ENCODE data around the gene CTDP1. TPM values are rescaled to one million over a fixed set of nuclear protein-coding genes. Genes with fewer than 3 reads are reported as not detected.

CTDP1 gene
- total RNA-seq, 1 experiment from 2014 or later, result 33.7 TPM

- no peaks in the 10 kb centered on the region; a peak in 1 of 5 replicates for H3K9me3 Mint-ChIP-seq
- Histone ChIP-seq H3T11ph (ENCODE audit: low read length) (no peak overlapping the region), H2BK12ac (ENCODE audit: insufficient read length, low read depth, low read length) (no peak overlapping the region), H2BK5ac (ENCODE audit: insufficient read length, low read length) (no peak overlapping the region), H4K91ac (ENCODE audit: insufficient read length, low read depth, low read length) (no peak overlapping the region), H2BK120ac (ENCODE audit: low read depth, low read length, poor library complexity, severe bottlenecking) (no peak overlapping the region), H3K79me1 (ENCODE audit: insufficient read depth, low read depth, low read length, poor library complexity, severe bottlenecking) (no peaks in the 10 kb centered on the region), H3K18ac (ENCODE audit: insufficient read length, low read depth, low read length) (no peak overlapping the region), H3K56ac (ENCODE audit: insufficient read length, low read depth, low read length) (no peak overlapping the region), H3K27ac (ENCODE audit: insufficient read length, low read depth, low read length) (no peak overlapping the region), H2AFZ (ENCODE audit: low read length) (no peak overlapping the region), H3K27me3 (ENCODE audit: insufficient read depth, low read length) (no peaks in the 10 kb centered on the region), H3K9ac (ENCODE audit: extremely low read depth, insufficient read length, low read length) (no peak overlapping the region), H3K23ac (ENCODE audit: insufficient read length, low read depth, low read length) (no peak overlapping the region), H3K4me1 (ENCODE audit: insufficient read depth, low read length) (no peaks in the 10 kb centered on the region), H4K5ac (ENCODE audit: insufficient read length, low read depth, low read length) (no peak overlapping the region), H3K23me2 (ENCODE audit: insufficient read length, low read depth, low read length, poor library complexity, severe bottlenecking) (no peaks in the 10 kb centered on the region), H3K14ac (ENCODE audit: insufficient read depth, low read length) (no peak overlapping the region; the same call in 1 of the 2 replicates), H3K79me2 (ENCODE audit: insufficient read depth, low read length) (no peaks in the 10 kb centered on the region), H2BK20ac (ENCODE audit: low read depth, low read length, poor library complexity, severe bottlenecking) (no peak overlapping the region), H4K8ac (replicated peaks; ENCODE audit: insufficient read length, low read depth, low read length) (no peak overlapping the region), H3K4me2 (ENCODE audit: insufficient read depth, insufficient read length, low read length) (no peak overlapping the region), H3K4ac (ENCODE audit: low read depth, low read length) (no peak overlapping the region), H2AK5ac (ENCODE audit: insufficient read length, low read length) (no peak overlapping the region), H2BK15ac (ENCODE audit: low read depth, low read length) (no peak overlapping the region), H4K20me1 (ENCODE audit: control insufficient read depth, insufficient read depth, insufficient read length) (no peaks in the 10 kb centered on the region), H3K9me3 (ENCODE audit: control insufficient read depth, low read depth, low read length) (no peaks in the 10 kb centered on the region)
- DNase-seq, result no peak
- WGBS (ENCODE audit: extremely low coverage, insufficient read length, low lambda C conversion rate), result no CpG with 5 or more reads among the region's 27 CpGs
- no peak overlapping the region for H3K27ac Mint-ChIP-seq
- H3K4me3 Mint-ChIP-seq, result no peak overlapping the region
- H3K27me3 Mint-ChIP-seq (ENCODE audit: low read depth), result peaks cover 2% of the 10 kb centered on the region; the same call in 1 of the 2 replicates
- H3K36me3 Mint-ChIP-seq (ENCODE audit: insufficient read depth in 1 of 3, low read depth in 3 of 3), result no peaks in the 10 kb centered on the region
- no peak for TF ChIP-seq CTCF (conservative IDR thresholded peaks at IDR 0.05)
- H3K4me1 Mint-ChIP-seq, result peaks cover 8 to 14% of the 10 kb centered on the region in 2 experiments
Measured at GRCh38 chr18:79643054-79643984, 36.3 kb upstream of the CTDP1 start.

Measured in H9 (cell line).